H1 (cell line): ENCODE results near the gene CBS. TPM values are rescaled to one million over a fixed set of nuclear protein-coding genes. Genes with fewer than 3 reads are reported as not detected.
"Not testable (repeated sequence)": the region's sequence is repeated elsewhere in the genome, so short reads cannot be mapped to it uniquely, and the experiment has no call there.

Experiments used
- CTCF ChIA-PET: fragments of 300-600 bp; sonication (Branson Sonifier 250); formaldehyde crosslinking; loops from one replicate; lab custom pipeline; 2021; ENCODE audit not compliant: partially characterized antibody; lab: Charles Lee
- POLR2A ChIA-PET: fragments of 300-600 bp; sonication (Branson Sonifier 250); formaldehyde crosslinking; loops from one replicate; lab custom pipeline; 2021; ENCODE audit warnings: inconsistent platforms; ENCODE audit not compliant: partially characterized antibody; lab: Charles Lee
- DNase-seq, 2 experiments: peaks; one replicate each; pipeline versions ENCODE4 v3.0.0 to v3.0.0-alpha.2; 2010 to 2022; ENCODE audit warnings: low spot score in 2 of 2, low read depth in 1 of 2, mixed read lengths in 1 of 2
- FAIRE-seq: peaks from 2 replicates; lab custom pipeline; 2011; peaks lifted over from hg19 to GRCh38; lab: Jason Lieb, UNC
- H2AFZ ChIP-seq: 2 replicates; pipeline ENCODE4 v1.8.1; 2012; ENCODE audit warnings: low read length, inconsistent platforms
- H2AK5ac ChIP-seq: 2 replicates; pipeline ENCODE4 v1.6.1; 2013; ENCODE audit warnings: low read depth, low read length
- H2BK120ac ChIP-seq: replicated peaks from 2 replicates; pipeline ENCODE3; 2013; ENCODE audit warnings: low read depth, low read length, inconsistent platforms
- H2BK12ac ChIP-seq: 2 replicates; pipeline ENCODE4 v1.6.1; 2013; ENCODE audit warnings: low read depth, low read length
- H2BK15ac ChIP-seq: 2 replicates; pipeline ENCODE4 v1.6.1; 2013; ENCODE audit warnings: low read length
- H2BK20ac ChIP-seq: 2 replicates; pipeline ENCODE4 v1.6.1; 2013; ENCODE audit warnings: low read length
- H2BK5ac ChIP-seq: 2 replicates; pipeline ENCODE4 v1.6.1; 2013; ENCODE audit warnings: low read depth, low read length
- H3K14ac ChIP-seq: 2 replicates; pipeline ENCODE4 v1.6.1; 2013; ENCODE audit warnings: inconsistent platforms; ENCODE audit not compliant: insufficient read length
- H3K18ac ChIP-seq: 2 replicates; pipeline ENCODE4 v1.6.1; 2013; ENCODE audit warnings: low read length; ENCODE audit errors: extremely low read depth
- H3K23ac ChIP-seq: 2 replicates; pipeline ENCODE4 v1.6.1; 2013; ENCODE audit warnings: inconsistent platforms; ENCODE audit not compliant: insufficient read length
- H3K23me2 ChIP-seq: 2 replicates; pipeline ENCODE4 v1.6.1; 2013; ENCODE audit warnings: low read depth, low read length
- H3K27ac ChIP-seq: 2 replicates; pipeline ENCODE4 v1.6.1; 2011; ENCODE audit warnings: low read depth, low read length, inconsistent platforms
- H3K27me3 ChIP-seq, 4 experiments: replicated peaks in 1 of 4; 1 replicate in 1 of 4; 2 replicates in 3 of 4; pipeline versions ENCODE4 v1.6.1 to v1.8.1; 2011 to 2013; ENCODE audit warnings: low read length in 3 of 4, mild to moderate bottlenecking in 3 of 4, inconsistent platforms in 2 of 4, mixed read lengths in 2 of 4, moderate library complexity in 1 of 4; ENCODE audit not compliant: control insufficient read depth in 3 of 4, insufficient read depth in 3 of 4; ENCODE audit errors: extremely low read depth in 1 of 4
- H3K36me3 ChIP-seq, 4 experiments: 2 replicates each; pipeline versions ENCODE4 v1.6.1 to v1.8.1; 2011 to 2013; ENCODE audit warnings: mild to moderate bottlenecking in 4 of 4, low read length in 3 of 4, moderate library complexity in 2 of 4, control low read depth in 1 of 4, inconsistent platforms in 1 of 4; ENCODE audit not compliant: insufficient read depth in 4 of 4, control insufficient read depth in 2 of 4
- H3K4ac ChIP-seq: replicated peaks from 2 replicates; pipeline ENCODE3; 2013; ENCODE audit warnings: low read length, low read depth, mixed read lengths, inconsistent platforms; ENCODE audit not compliant: insufficient read length
- H3K4me1 ChIP-seq, 4 experiments: replicated peaks in 1 of 4; 1 replicate in 1 of 4; 2 replicates in 3 of 4; pipeline versions ENCODE4 v1.6.1 to v1.8.1; 2011 to 2013; ENCODE audit warnings: low read length in 3 of 4, inconsistent platforms in 2 of 4, mixed read lengths in 1 of 4; ENCODE audit not compliant: insufficient read depth in 4 of 4, control insufficient read depth in 3 of 4
- H3K4me2 ChIP-seq, 2 experiments: 2 replicates each; pipeline versions ENCODE4 v1.6.1 to v1.8.1; 2011 to 2013; ENCODE audit warnings: low read depth in 2 of 2, low read length in 2 of 2, control low read depth in 1 of 2, inconsistent platforms in 1 of 2, mild to moderate bottlenecking in 1 of 2; ENCODE audit not compliant: insufficient read depth in 1 of 2
- H3K4me3 ChIP-seq, 4 experiments: fragments of 200-600, 300-600 bp in 1 of 4; sonication (generic), shearing (Covaris generic), sonication (Bioruptor Twin) in 1 of 4; 2 replicates each; pipeline versions ENCODE4 v1.5.1 to v1.8.1; 2011 to 2016; ENCODE audit warnings: low read length in 4 of 4, low read depth in 3 of 4, control low read depth in 2 of 4, inconsistent platforms in 2 of 4, mild to moderate bottlenecking in 2 of 4, mixed read lengths in 1 of 4, moderate library complexity in 1 of 4; ENCODE audit not compliant: insufficient read depth in 2 of 4; ENCODE audit errors: extremely low read depth in 1 of 4
- H3K56ac ChIP-seq: replicated peaks from 2 replicates; pipeline ENCODE3; 2013; ENCODE audit warnings: low read depth, mild to moderate bottlenecking, mixed read lengths, low read length, inconsistent platforms; ENCODE audit not compliant: insufficient read length
- H3K79me1 ChIP-seq: 2 replicates; pipeline ENCODE4 v1.6.1; 2013; ENCODE audit warnings: low read depth, low read length, control low read depth
- H3K79me2 ChIP-seq, 2 experiments: 2 replicates each; pipeline versions ENCODE4 v1.6.1 to v1.8.1; 2012 to 2013; ENCODE audit warnings: low read length in 2 of 2, mild to moderate bottlenecking in 2 of 2, inconsistent platforms in 1 of 2; ENCODE audit not compliant: insufficient read depth in 2 of 2, control insufficient read depth in 1 of 2
- H3K9ac ChIP-seq, 4 experiments: replicated peaks in 1 of 4; 1 replicate in 1 of 4; 2 replicates in 3 of 4; pipeline versions ENCODE4 v1.6.1 to v1.8.1; 2011 to 2013; ENCODE audit warnings: low read depth in 3 of 4, low read length in 3 of 4, control low read depth in 2 of 4, mild to moderate bottlenecking in 2 of 4, moderate library complexity in 2 of 4, inconsistent platforms in 1 of 4; ENCODE audit errors: extremely low read depth in 1 of 4
- H3K9me3 ChIP-seq, 2 experiments: 2 replicates each; pipeline versions ENCODE4 v1.6.1 to v1.8.1; 2012 to 2013; ENCODE audit warnings: mild to moderate bottlenecking in 2 of 2, moderate library complexity in 2 of 2, control low read depth in 1 of 2, inconsistent platforms in 1 of 2, low read depth in 1 of 2, low read length in 1 of 2, mixed read lengths in 1 of 2; ENCODE audit not compliant: insufficient read depth in 2 of 2
- H4K20me1 ChIP-seq, 2 experiments: replicated peaks in 1 of 2; 2 replicates each; pipeline versions ENCODE3 to v1.8.1; 2011 to 2013; ENCODE audit warnings: inconsistent platforms in 2 of 2, low read length in 2 of 2, mild to moderate bottlenecking in 1 of 2; ENCODE audit not compliant: insufficient read depth in 2 of 2, control insufficient read depth in 1 of 2
- H4K5ac ChIP-seq: 2 replicates; pipeline ENCODE4 v1.6.1; 2013; ENCODE audit warnings: low read length, low read depth, mixed read lengths, inconsistent platforms; ENCODE audit not compliant: insufficient read length
- H4K8ac ChIP-seq: 2 replicates; pipeline ENCODE4 v1.8.0; 2013; ENCODE audit warnings: mild to moderate bottlenecking, moderate library complexity, low read length, inconsistent platforms; ENCODE audit not compliant: insufficient read depth; ENCODE audit errors: extremely low read depth
- H4K91ac ChIP-seq: replicated peaks from 2 replicates; pipeline ENCODE3; 2013; ENCODE audit warnings: low read length, mixed read lengths, inconsistent platforms; ENCODE audit not compliant: insufficient read length
- WGBS, 2 experiments: shearing (Covaris generic) in 1 of 2; methylation state at CpG; one replicate each; pipeline versions ENCODE4 v1.1.6 to v1.1.7; 2013 to 2015; ENCODE audit warnings: low lambda C conversion rate in 2 of 2, mixed read lengths in 2 of 2, inconsistent platforms in 1 of 2, low coverage in 1 of 2, missing lambda C conversion rate in 1 of 2; ENCODE audit not compliant: insufficient replicate concordance in 2 of 2, insufficient coverage in 1 of 2, insufficient read length in 1 of 2; ENCODE audit errors: extremely low coverage in 1 of 2, missing lambda C conversion rate in 1 of 2; 5-methylcytosine and 5-hydroxymethylcytosine counted together
- polyA plus RNA-seq, 7 experiments: library from polyadenylated mRNA; depleted of rRNA in 3 of 7; stranded (reverse) in 5 of 7; unstranded in 2 of 7; fragments of >200 nt in 5 of 7; fragments of 200-250 nt in 2 of 7; gene quantifications; 1 replicate in 5 of 7; 2 replicates in 1 of 7; 4 replicates in 1 of 7; pipeline versions ENCODE4 v1.2.1 to v1.2.3, GENCODE V29; 2011 to 2013; ENCODE audit warnings: missing spikeins in 2 of 7, mixed read lengths in 2 of 7
- total RNA-seq: library from RNA; stranded (reverse); fragmentation: NEBNext Ultra II Directional; extraction: Animal tissue kit (Norgen Biotek cat#: 25700); gene quantifications from 2 replicates; pipeline ENCODE4 v1.2.1, GENCODE V29; 2021

CBS gene
- total and polyA plus RNA-seq, 2 of the 8 experiments (the other 6 are each of a cell fraction or from before 2014, with no cell fraction given), result 114 to 455 TPM

DNA sequence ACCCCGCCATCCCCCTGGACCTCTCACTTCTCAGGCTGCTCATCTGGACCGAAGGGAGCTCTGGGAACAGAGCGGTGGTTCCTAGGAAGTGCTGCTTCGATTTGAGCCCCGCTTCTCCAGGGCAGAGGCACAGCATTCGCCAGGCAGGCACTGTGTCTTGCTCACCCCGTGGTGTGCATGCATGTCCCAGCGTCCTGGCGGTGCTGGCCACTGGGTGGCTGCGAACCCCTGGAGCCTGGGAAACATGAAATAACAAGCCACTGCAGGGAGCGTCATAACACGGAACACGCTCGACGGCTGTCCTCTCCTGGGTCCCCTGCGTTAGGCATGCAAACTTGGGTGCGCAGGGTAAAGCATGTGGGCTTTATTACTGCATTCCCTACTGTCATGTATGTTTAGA, 13.8 kb upstream of the CBS start:
- H3K56ac ChIP-seq, H3K9me3 ChIP-seq, H2BK5ac ChIP-seq, H2BK12ac ChIP-seq, H3K23me2 ChIP-seq, H3K36me3 ChIP-seq, H2BK120ac ChIP-seq, H4K5ac ChIP-seq, H3K9ac ChIP-seq, H3K4me2 ChIP-seq, H2AFZ ChIP-seq, FAIRE-seq, H2AK5ac ChIP-seq, H3K4ac ChIP-seq, H3K18ac ChIP-seq, H3K27me3 ChIP-seq, H3K14ac ChIP-seq, CTCF ChIA-PET, H3K27ac ChIP-seq, H3K79me2 ChIP-seq, H2BK20ac ChIP-seq, H3K23ac ChIP-seq, H3K4me1 ChIP-seq, H3K4me3 ChIP-seq, POLR2A ChIA-PET, H2BK15ac ChIP-seq, H4K20me1 ChIP-seq, H4K91ac ChIP-seq, H4K8ac ChIP-seq, H3K79me1 ChIP-seq, DNase-seq: not testable (repeated sequence)
- WGBS, 2 experiments, result no CpG with 5 or more reads among the region's 17 CpGs

DNA sequence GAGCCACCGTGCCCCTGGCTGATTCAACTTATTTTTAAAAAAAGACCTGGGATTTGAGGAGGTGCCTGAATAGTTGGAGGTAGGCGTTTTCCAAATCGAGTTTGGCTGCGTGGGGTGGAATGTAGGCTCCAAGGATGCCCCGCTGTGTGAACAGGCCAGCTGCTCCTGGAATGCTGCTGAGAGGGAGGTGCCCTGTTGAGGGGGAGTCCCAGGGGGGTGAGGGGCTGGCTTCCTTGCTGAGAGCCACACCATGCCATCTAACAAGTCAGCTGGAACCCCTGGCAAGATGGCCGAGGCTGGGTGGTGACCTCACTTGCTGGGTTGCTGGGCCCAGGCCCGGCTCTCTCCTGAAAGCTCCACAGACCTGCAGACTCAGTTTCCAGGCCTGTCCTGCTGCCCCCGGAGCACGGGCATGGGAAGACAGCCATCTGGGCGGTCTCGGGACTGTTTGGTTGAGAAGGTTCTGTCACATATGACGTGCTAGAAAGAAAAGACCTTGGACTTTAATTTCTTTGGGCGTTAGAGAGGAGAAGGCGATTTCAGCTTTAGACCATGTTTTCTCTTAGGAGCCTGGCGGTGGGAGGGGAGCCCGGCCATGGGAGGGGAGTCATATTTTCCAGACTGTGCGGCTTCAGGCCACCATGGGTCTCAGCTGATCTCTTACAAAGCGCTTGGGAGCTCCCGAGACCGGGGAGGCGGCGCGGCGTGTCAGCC, 7.1 kb upstream of the CBS start:
- H4K91ac ChIP-seq, H3K27me3 ChIP-seq, FAIRE-seq, H4K20me1 ChIP-seq, DNase-seq, H2AFZ ChIP-seq, H3K14ac ChIP-seq, H3K4me1 ChIP-seq, H2BK15ac ChIP-seq, H3K4me2 ChIP-seq, H2BK5ac ChIP-seq, H3K4me3 ChIP-seq, H4K8ac ChIP-seq, H3K36me3 ChIP-seq, H3K9me3 ChIP-seq, H3K23me2 ChIP-seq, H2AK5ac ChIP-seq, H3K79me2 ChIP-seq, POLR2A ChIA-PET, H3K79me1 ChIP-seq, H2BK120ac ChIP-seq, H3K4ac ChIP-seq, H3K56ac ChIP-seq, H3K9ac ChIP-seq, H3K27ac ChIP-seq, H2BK20ac ChIP-seq, CTCF ChIA-PET, H3K23ac ChIP-seq, H4K5ac ChIP-seq, H2BK12ac ChIP-seq, H3K18ac ChIP-seq: not testable (repeated sequence)
- WGBS, 2 experiments, result no CpG with 5 or more reads among the region's 24 CpGs
